ENCODE measurements around the gene C11orf68. TPM values are rescaled to one million over a fixed set of nuclear protein-coding genes. Genes with fewer than 3 reads are reported as not detected.

Gene C11orf68
- total and polyA plus RNA-seq, 2 of the 8 experiments (the other 6 are each of a cell fraction or from before 2014, with no cell fraction given): 24.0 to 51.2 TPM

- TF ChIP-seq CHD7 (IDR thresholded peaks at IDR 0.05; ENCODE audit: insufficient replicate concordance, low read length) (no peak), RFX5 (IDR thresholded peaks at IDR 0.05; ENCODE audit: borderline replicate concordance, low read depth, low read length) (no peak), CBX8 (IDR thresholded peaks at IDR 0.05; ENCODE audit: borderline replicate concordance, low read depth, low read length) (no peak), CHD2 (IDR thresholded peaks at IDR 0.05; ENCODE audit: low read length) (no peak), SIN3A (conservative IDR thresholded peaks at IDR 0.05 in 1 of 2, IDR thresholded peaks at IDR 0.05 in 1 of 2; ENCODE audit: low read depth in 1 of 2, low read length in 2 of 2) (no peak), KDM4A (IDR thresholded peaks at IDR 0.05; ENCODE audit: low read depth, low read length, severe bottlenecking) (no peak), MAX (IDR thresholded peaks at IDR 0.05) (no peak)
Observed at GRCh38 chr11:65896034-65896999, 22.5 kb downstream of the C11orf68 start (continued).
